Fibroblast of lung (primary cell): ENCODE data around the gene ASB14.

ENCODE experiments used
- EZH2 ChIP-seq: IDR thresholded peaks from 2 replicates; pipeline ENCODE4 v1.5.1; 2012; ENCODE audit warnings: low read length, control low read depth, mild to moderate bottlenecking; ENCODE audit errors: missing control alignments
- TF ChIP-seq, protein P1 (sequence below), 2 donors: IDR thresholded peaks in 1 of 2; conservative IDR thresholded peaks in 1 of 2; 1 replicate in 1 of 2; 2 replicates in 1 of 2; pipeline ENCODE4 v1.5.1; 2011 to 2012; ENCODE audit warnings: low read length in 2 of 2, control low read depth in 1 of 2, inconsistent platforms in 1 of 2, low read depth in 1 of 2, mild to moderate bottlenecking in 1 of 2

DNA sequence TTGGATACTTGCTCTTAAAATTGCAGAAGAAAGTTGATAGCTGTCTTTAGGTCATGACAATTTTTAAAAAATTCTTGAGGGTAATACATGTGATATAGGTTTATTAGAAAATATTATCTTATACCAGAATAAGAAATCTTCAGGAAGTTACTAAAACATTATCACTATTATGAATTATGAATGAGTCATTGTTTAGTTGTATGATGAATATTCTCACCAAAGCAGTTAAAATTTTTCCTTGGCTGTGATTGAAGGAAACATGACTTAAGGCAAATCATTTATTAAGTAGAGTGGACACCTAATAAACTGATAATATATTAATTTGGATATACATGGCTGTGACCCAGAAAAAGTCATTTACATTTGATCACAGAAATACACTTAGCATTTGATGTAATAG is 34.8 kb downstream of the ASB14 start:
- TF ChIP-seq, protein P1, sequence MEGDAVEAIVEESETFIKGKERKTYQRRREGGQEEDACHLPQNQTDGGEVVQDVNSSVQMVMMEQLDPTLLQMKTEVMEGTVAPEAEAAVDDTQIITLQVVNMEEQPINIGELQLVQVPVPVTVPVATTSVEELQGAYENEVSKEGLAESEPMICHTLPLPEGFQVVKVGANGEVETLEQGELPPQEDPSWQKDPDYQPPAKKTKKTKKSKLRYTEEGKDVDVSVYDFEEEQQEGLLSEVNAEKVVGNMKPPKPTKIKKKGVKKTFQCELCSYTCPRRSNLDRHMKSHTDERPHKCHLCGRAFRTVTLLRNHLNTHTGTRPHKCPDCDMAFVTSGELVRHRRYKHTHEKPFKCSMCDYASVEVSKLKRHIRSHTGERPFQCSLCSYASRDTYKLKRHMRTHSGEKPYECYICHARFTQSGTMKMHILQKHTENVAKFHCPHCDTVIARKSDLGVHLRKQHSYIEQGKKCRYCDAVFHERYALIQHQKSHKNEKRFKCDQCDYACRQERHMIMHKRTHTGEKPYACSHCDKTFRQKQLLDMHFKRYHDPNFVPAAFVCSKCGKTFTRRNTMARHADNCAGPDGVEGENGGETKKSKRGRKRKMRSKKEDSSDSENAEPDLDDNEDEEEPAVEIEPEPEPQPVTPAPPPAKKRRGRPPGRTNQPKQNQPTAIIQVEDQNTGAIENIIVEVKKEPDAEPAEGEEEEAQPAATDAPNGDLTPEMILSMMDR (conservative IDR thresholded peaks at IDR 0.05 in 1 of 2, IDR thresholded peaks at IDR 0.05 in 1 of 2; ENCODE audit: low read depth in 1 of 2, low read length in 2 of 2) = no peak
- TF ChIP-seq EZH2 = no peak
